Neural cell (in vitro differentiated cells): ENCODE results near the gene PRPF40B. TPM values are rescaled to one million over a fixed set of nuclear protein-coding genes. Genes with fewer than 3 reads are reported as not detected.

Experiments
- H2AFZ ChIP-seq: fragments of 200-600, 300-800 bp; sonication (generic), shearing (Covaris generic); 2 replicates; pipeline ENCODE4 v1.6.0; 2014; ENCODE audit warnings: low read depth, mild to moderate bottlenecking, antibody characterized with exemption, low read length, moderate library complexity
- H3F3A ChIP-seq: fragments of 200-600 bp; shearing (Covaris generic); 2 replicates; pipeline ENCODE4 v1.6.1; 2016; ENCODE audit warnings: mild to moderate bottlenecking, moderate library complexity, mixed read lengths, antibody characterized with exemption, low read length; ENCODE audit not compliant: insufficient read depth, poor library complexity, severe bottlenecking
- H3K27ac ChIP-seq: fragments of 200-600, 300-800 bp; sonication (generic), shearing (Covaris generic); 2 replicates; pipeline ENCODE4 v1.5.1; 2014; ENCODE audit warnings: mild to moderate bottlenecking, low read length, moderate library complexity
- H3K27me3 ChIP-seq: fragments of 300-800, 200-600 bp; sonication (generic), shearing (Covaris generic); 2 replicates; pipeline ENCODE4 v1.6.0; 2014; ENCODE audit warnings: mild to moderate bottlenecking, low read depth, low read length, moderate library complexity; ENCODE audit not compliant: insufficient read depth
- H3K36me3 ChIP-seq: fragments of 300-800, 200-600 bp; sonication (generic), shearing (Covaris generic); 2 replicates; pipeline ENCODE4 v1.5.1; 2014; ENCODE audit warnings: mild to moderate bottlenecking, antibody characterized with exemption, low read length, moderate library complexity; ENCODE audit not compliant: insufficient read depth
- H3K4me2 ChIP-seq: fragments of 300-800, 200-600 bp; sonication (generic), shearing (Covaris generic); 2 replicates; pipeline ENCODE4 v1.6.0; 2014; ENCODE audit warnings: mild to moderate bottlenecking, low read length
- H3K4me3 ChIP-seq: fragments of 300-800, 200-600 bp; sonication (generic), shearing (Covaris generic); 2 replicates; pipeline ENCODE4 v1.5.1; 2014; ENCODE audit warnings: mild to moderate bottlenecking, low read length, moderate library complexity
- H3K79me2 ChIP-seq: fragments of 200-600 bp; shearing (Covaris generic); replicated peaks from 2 replicates; pipeline ENCODE4 v1.6.0; 2014; ENCODE audit warnings: mild to moderate bottlenecking, low read length, moderate library complexity; ENCODE audit not compliant: insufficient read depth
- H3K9ac ChIP-seq: fragments of 300-800, 200-600 bp; sonication (generic), shearing (Covaris generic); 2 replicates; pipeline ENCODE4 v1.6.1; 2016; ENCODE audit warnings: mild to moderate bottlenecking, low read length, mixed read lengths
- H3K9me2 ChIP-seq: fragments of 200-600 bp; shearing (Covaris generic); 2 replicates; pipeline ENCODE4 v1.6.1; 2016; ENCODE audit warnings: mild to moderate bottlenecking, low read length, mixed read lengths; ENCODE audit not compliant: insufficient read depth
- H3K9me3 ChIP-seq: fragments of 200-600, 300-800 bp; sonication (generic), shearing (Covaris generic); 2 replicates; pipeline ENCODE4 v1.6.1; 2016; ENCODE audit warnings: mild to moderate bottlenecking, mixed run types, low read length, moderate library complexity, mixed read lengths
- H4K20me1 ChIP-seq: fragments of 200-600 bp; shearing (Covaris generic); 2 replicates; pipeline ENCODE4 v1.6.1; 2016; ENCODE audit warnings: mild to moderate bottlenecking, mixed run types; ENCODE audit not compliant: insufficient read depth
- EP300 ChIP-seq: fragments of 450-650 bp; conservative IDR thresholded peaks from 2 replicates; pipeline ENCODE4 v1.6.1; 2014; ENCODE audit warnings: antibody characterized with exemption, mild to moderate bottlenecking, moderate library complexity; ENCODE audit not compliant: poor library complexity, severe bottlenecking
- EZH2 ChIP-seq: fragments of 200-600, 300-800 bp; shearing (Covaris generic), sonication (generic); IDR thresholded peaks from 2 replicates; pipeline ENCODE4 v1.6.1; 2014; ENCODE audit warnings: antibody characterized with exemption, low read length, borderline replicate concordance, mild to moderate bottlenecking; ENCODE audit not compliant: insufficient read depth, poor library complexity, severe bottlenecking
- MXI1 ChIP-seq: fragments of 450-650 bp; conservative IDR thresholded peaks from 2 replicates; pipeline ENCODE4 v1.6.1; 2014; ENCODE audit warnings: antibody characterized with exemption, mild to moderate bottlenecking; ENCODE audit not compliant: poor library complexity, severe bottlenecking
- POLR2AphosphoS5 ChIP-seq: IDR thresholded peaks from 2 replicates; pipeline ENCODE4 v1.6.1; 2012
- RAD21 ChIP-seq: fragments of 450-650 bp; conservative IDR thresholded peaks from 2 replicates; pipeline ENCODE4 v1.6.1; 2014; ENCODE audit warnings: antibody characterized with exemption, mild to moderate bottlenecking, moderate library complexity
- SMC3 ChIP-seq: fragments of 450-650 bp; conservative IDR thresholded peaks from 2 replicates; pipeline ENCODE4 v1.6.1; 2014; ENCODE audit warnings: antibody characterized with exemption, mild to moderate bottlenecking, moderate library complexity; ENCODE audit not compliant: poor library complexity
- TAF1 ChIP-seq: IDR thresholded peaks from 2 replicates; pipeline ENCODE4 v1.6.1; 2012; ENCODE audit warnings: low read depth
- polyA plus RNA-seq: library from polyadenylated mRNA; depleted of rRNA; stranded (reverse); fragments of >200 nt; gene quantifications from 2 replicates; pipeline ENCODE4 v1.2.3, GENCODE V29; 2014
- TF ChIP-seq, protein P1 (sequence below): IDR thresholded peaks from 2 replicates; pipeline ENCODE4 v1.6.1; 2012; ENCODE audit warnings: borderline replicate concordance
- TF ChIP-seq, protein P2 (sequence below): fragments of 450-650 bp; IDR thresholded peaks from 2 replicates; pipeline ENCODE4 v1.5.1; 2014; ENCODE audit warnings: antibody characterized with exemption, mild to moderate bottlenecking, moderate library complexity; ENCODE audit not compliant: poor library complexity, severe bottlenecking

PRPF40B gene
- polyA plus RNA-seq, 1 donor from 2014 or later, result 42.0 TPM

DNA sequence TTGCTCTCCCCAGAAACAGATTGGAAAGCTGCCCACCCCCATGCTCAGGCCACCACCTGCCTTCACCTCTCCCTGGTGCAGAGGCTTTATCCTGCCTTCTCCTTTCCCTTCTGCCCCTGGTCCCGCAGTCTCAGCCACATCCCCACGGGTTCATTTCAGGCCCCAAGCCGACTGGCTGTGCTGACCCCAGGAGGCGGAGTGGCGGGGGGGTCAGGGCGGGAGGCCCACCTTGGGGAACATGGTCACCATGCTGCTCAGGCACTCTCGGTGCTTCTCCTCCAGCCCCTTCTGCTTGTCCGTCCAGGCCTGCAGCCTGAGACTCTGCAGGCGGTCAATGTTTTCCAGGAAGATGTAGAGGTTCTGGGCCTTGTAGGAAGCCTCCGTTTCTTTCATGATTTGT, 24.8 kb upstream of the PRPF40B start:
- TF ChIP-seq SMC3, result no peak
- TF ChIP-seq EP300, result no peak
- no peak for TF ChIP-seq TAF1
- TF ChIP-seq, protein P1, sequence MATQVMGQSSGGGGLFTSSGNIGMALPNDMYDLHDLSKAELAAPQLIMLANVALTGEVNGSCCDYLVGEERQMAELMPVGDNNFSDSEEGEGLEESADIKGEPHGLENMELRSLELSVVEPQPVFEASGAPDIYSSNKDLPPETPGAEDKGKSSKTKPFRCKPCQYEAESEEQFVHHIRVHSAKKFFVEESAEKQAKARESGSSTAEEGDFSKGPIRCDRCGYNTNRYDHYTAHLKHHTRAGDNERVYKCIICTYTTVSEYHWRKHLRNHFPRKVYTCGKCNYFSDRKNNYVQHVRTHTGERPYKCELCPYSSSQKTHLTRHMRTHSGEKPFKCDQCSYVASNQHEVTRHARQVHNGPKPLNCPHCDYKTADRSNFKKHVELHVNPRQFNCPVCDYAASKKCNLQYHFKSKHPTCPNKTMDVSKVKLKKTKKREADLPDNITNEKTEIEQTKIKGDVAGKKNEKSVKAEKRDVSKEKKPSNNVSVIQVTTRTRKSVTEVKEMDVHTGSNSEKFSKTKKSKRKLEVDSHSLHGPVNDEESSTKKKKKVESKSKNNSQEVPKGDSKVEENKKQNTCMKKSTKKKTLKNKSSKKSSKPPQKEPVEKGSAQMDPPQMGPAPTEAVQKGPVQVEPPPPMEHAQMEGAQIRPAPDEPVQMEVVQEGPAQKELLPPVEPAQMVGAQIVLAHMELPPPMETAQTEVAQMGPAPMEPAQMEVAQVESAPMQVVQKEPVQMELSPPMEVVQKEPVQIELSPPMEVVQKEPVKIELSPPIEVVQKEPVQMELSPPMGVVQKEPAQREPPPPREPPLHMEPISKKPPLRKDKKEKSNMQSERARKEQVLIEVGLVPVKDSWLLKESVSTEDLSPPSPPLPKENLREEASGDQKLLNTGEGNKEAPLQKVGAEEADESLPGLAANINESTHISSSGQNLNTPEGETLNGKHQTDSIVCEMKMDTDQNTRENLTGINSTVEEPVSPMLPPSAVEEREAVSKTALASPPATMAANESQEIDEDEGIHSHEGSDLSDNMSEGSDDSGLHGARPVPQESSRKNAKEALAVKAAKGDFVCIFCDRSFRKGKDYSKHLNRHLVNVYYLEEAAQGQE, result no peak
- no peak for TF ChIP-seq RAD21
- no peak for TF ChIP-seq POLR2AphosphoS5
- TF ChIP-seq EZH2, result no peak
- TF ChIP-seq, protein P2, sequence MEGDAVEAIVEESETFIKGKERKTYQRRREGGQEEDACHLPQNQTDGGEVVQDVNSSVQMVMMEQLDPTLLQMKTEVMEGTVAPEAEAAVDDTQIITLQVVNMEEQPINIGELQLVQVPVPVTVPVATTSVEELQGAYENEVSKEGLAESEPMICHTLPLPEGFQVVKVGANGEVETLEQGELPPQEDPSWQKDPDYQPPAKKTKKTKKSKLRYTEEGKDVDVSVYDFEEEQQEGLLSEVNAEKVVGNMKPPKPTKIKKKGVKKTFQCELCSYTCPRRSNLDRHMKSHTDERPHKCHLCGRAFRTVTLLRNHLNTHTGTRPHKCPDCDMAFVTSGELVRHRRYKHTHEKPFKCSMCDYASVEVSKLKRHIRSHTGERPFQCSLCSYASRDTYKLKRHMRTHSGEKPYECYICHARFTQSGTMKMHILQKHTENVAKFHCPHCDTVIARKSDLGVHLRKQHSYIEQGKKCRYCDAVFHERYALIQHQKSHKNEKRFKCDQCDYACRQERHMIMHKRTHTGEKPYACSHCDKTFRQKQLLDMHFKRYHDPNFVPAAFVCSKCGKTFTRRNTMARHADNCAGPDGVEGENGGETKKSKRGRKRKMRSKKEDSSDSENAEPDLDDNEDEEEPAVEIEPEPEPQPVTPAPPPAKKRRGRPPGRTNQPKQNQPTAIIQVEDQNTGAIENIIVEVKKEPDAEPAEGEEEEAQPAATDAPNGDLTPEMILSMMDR, result no peak
- no peak for TF ChIP-seq MXI1
- Histone ChIP-seq H3K79me2 (no peaks in the 10 kb centered on the region), H3K27ac (no peak overlapping the region), H3K9me3 (no peaks in the 10 kb centered on the region), H3F3A (no peaks in the 10 kb centered on the region), H3K36me3 (no peaks in the 10 kb centered on the region), H2AFZ (no peak overlapping the region), H3K9ac (no peak overlapping the region), H3K4me2 (no peak overlapping the region), H3K4me3 (no peak overlapping the region), H3K9me2 (no peaks in the 10 kb centered on the region), H3K27me3 (no peaks in the 10 kb centered on the region), H4K20me1 (no peaks in the 10 kb centered on the region)

DNA sequence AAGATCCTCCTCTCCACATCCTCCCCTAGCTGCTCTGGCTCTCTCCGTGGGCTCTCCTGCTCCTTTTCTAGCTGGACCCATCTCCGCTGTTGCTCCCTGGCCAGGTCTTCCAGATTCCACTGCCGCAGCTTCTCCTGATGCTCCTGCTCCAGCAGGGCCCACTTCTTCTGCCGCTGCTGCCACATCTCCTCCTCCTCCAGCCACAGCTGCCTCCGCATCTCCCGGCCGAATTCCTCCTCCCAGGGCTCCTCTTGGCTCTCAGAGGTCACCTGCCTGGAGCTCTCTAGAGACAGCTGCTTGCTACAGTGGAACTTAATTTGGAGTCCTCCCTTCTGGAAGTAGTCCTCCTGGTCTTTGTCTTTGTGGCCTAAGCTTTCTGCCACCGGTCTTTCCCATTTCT, 23.4 kb upstream of the PRPF40B start:
- H3K27me3 ChIP-seq, result no peaks in the 10 kb centered on the region
- no peaks in the 10 kb centered on the region for H3F3A ChIP-seq
- no peak overlapping the region for H3K4me3 ChIP-seq
- H4K20me1 ChIP-seq, result no peaks in the 10 kb centered on the region
- no peak overlapping the region for H2AFZ ChIP-seq
- no peaks in the 10 kb centered on the region for H3K9me3 ChIP-seq
- no peaks in the 10 kb centered on the region for H3K79me2 ChIP-seq
- H3K9ac ChIP-seq, result no peak overlapping the region
- no peak overlapping the region for H3K27ac ChIP-seq
- H3K36me3 ChIP-seq, result no peaks in the 10 kb centered on the region
- TF ChIP-seq TAF1 (no peak), EP300 (no peak), MXI1 (no peak), EZH2 (no peak), SMC3 (no peak), POLR2AphosphoS5 (no peak), RAD21 (no peak)
- TF ChIP-seq, protein P2, result no peak
- TF ChIP-seq, protein P1, result no peak
- H3K4me2 ChIP-seq, result no peak overlapping the region
- no peaks in the 10 kb centered on the region for H3K9me2 ChIP-seq
